Stomach (tissue), 9 donors: Measurements from ENCODE around the gene KMT5C. TPM values are rescaled to one million over a fixed set of nuclear protein-coding genes. Genes with fewer than 3 reads are reported as not detected.

Experiments
- DNase-seq, 2 donors: peaks; one replicate each; pipeline versions ENCODE4 v3.0.0 to v3.0.0-alpha.2; 2013 to 2019
- H3K27ac ChIP-seq, 5 donors: fragments of 200-600 bp in 4 of 5; sonication (generic) in 4 of 5; one replicate each; pipeline ENCODE4 v1.5.1; 2013 to 2019; ENCODE audit warnings: mild to moderate bottlenecking in 1 of 5, moderate library complexity in 1 of 5
- H3K27me3 ChIP-seq, 3 donors: fragments of 200-600 bp; sonication (generic); one replicate each; pipeline ENCODE4 v1.5.1; 2017 to 2019; ENCODE audit warnings: mixed run types in 1 of 3
- H3K36me3 ChIP-seq, 4 donors: fragments of 200-600 bp; sonication (generic); 1 replicate in 3 of 4; 2 replicates in 1 of 4; pipeline ENCODE4 v1.5.1; 2016 to 2019
- H3K4me1 ChIP-seq, 4 donors: fragments of 200-600 bp; sonication (generic); one replicate each; pipeline ENCODE4 v1.5.1; 2016 to 2019
- H3K4me3 ChIP-seq, 4 donors: fragments of 200-600 bp; sonication (generic) in 3 of 4; one replicate each; pipeline ENCODE4 v1.5.1; 2016 to 2019; ENCODE audit warnings: mild to moderate bottlenecking in 1 of 4
- H3K9me3 ChIP-seq, 4 donors: fragments of 200-600 bp; sonication (generic); one replicate each; pipeline ENCODE4 v1.5.1; 2016 to 2019
- CTCF ChIP-seq, 7 experiments: fragments of 450-650 bp in 4 of 7; fragments of 200-600 bp in 3 of 7; sonication (generic) in 3 of 7; IDR thresholded peaks; one replicate each; pipeline ENCODE4 v1.5.1; 2016 to 2019; ENCODE audit warnings: antibody characterized with exemption in 7 of 7, control low read depth in 2 of 7, mild to moderate bottlenecking in 1 of 7
- EP300 ChIP-seq: sonication (generic); formaldehyde crosslinking; IDR thresholded peaks from one replicate; pipeline ENCODE4 v1.6.1; 2017; ENCODE audit warnings: antibody characterized with exemption
- POLR2A ChIP-seq, 4 donors: fragments of 450-650 bp; IDR thresholded peaks; one replicate each; pipeline ENCODE4 v1.6.1; 2016; ENCODE audit warnings: antibody characterized with exemption in 4 of 4, control low read depth in 2 of 4, mild to moderate bottlenecking in 1 of 4, moderate library complexity in 1 of 4
- POLR2AphosphoS5 ChIP-seq, 3 donors: sonication (generic); formaldehyde crosslinking; IDR thresholded peaks; one replicate each; pipeline ENCODE4 v1.6.1; 2016; ENCODE audit warnings: antibody characterized with exemption in 3 of 3
- WGBS, 5 donors: extraction: QIAGEN DNeasy Blood & Tissue Kit in 3 of 5; methylation state at CpG; one replicate each; pipeline versions ENCODE4 v1.1.5 to v1.1.7; 2013 to 2018; 5-methylcytosine and 5-hydroxymethylcytosine counted together
- intact Hi-C: fragments of 100-400 bp; cut with DNase I; formaldehyde crosslinking; loops from one replicate; pipeline ENCODE4 v1.15.1; 2023; ENCODE audit warnings: low total_unique reads
- polyA plus RNA-seq, 3 donors: library from polyadenylated mRNA; stranded (reverse); fragments of 200-250 nt; gene quantifications; one replicate each; pipeline ENCODE4 v1.2.3, GENCODE V29; 2013
- total RNA-seq, 5 donors: library from RNA; depleted of rRNA; stranded (reverse); fragments of >200 nt; gene quantifications; one replicate each; pipeline versions ENCODE4 v1.1.0 to v1.2.3, GENCODE V29; 2014 to 2016
- donor health status: healthy with polysubstance abuse.
- donor health status: Bipolar disorder and iron deficiency.
- donor health status: healthy.

The KMT5C gene
- total and polyA plus RNA-seq, 8 donors = 2.7 to 122 (median 12.2) TPM

GRCh38 chr19:55316646-55317045, 23.0 kb upstream of the KMT5C start:
- Histone ChIP-seq H3K36me3 (no peaks in the 10 kb centered on the region), H3K27ac (no peak overlapping the region), H3K4me3 (no peak overlapping the region), H3K4me1 (no peaks in the 10 kb centered on the region), H3K27me3 (peaks cover 0 to 20% (median 3%) of the 10 kb centered on the region in 3 donors), H3K9me3 (no peaks in the 10 kb centered on the region)
- intact Hi-C loops = no loop called here
- no peak for TF ChIP-seq CTCF (IDR thresholded peaks at IDR 0.05)
- no peak for TF ChIP-seq POLR2AphosphoS5 (IDR thresholded peaks at IDR 0.05)
- no peak for TF ChIP-seq POLR2A (IDR thresholded peaks at IDR 0.05)
- no peak for TF ChIP-seq EP300
- no peak for DNase-seq
- 78 to 90% (median 89%) methylated on average over 8 of the region's 8 CpGs for WGBS, 5 donors

GRCh38 chr19:55319785-55320184, 19.9 kb upstream of the KMT5C start:
- WGBS, 5 donors = 16 to 26% (median 20%) methylated on average over 12 to 21 of the region's 21 CpGs
- peak in 1 of 2 donors; percentile 79 for DNase-seq
- intact Hi-C loops = no loop called here
- Histone ChIP-seq H3K27me3 (peaks cover 0 to 28% (median 3%) of the 10 kb centered on the region in 3 donors), H3K4me3 (no peak overlapping the region), H3K9me3 (no peaks in the 10 kb centered on the region), H3K27ac (no peak overlapping the region), H3K4me1 (peaks cover 0 to 11% (median 0%) of the 10 kb centered on the region in 4 donors), H3K36me3 (no peaks in the 10 kb centered on the region)
- TF ChIP-seq POLR2AphosphoS5 (IDR thresholded peaks at IDR 0.05) (no peak), POLR2A (IDR thresholded peaks at IDR 0.05) (no peak), CTCF (IDR thresholded peaks at IDR 0.05) (no peak), EP300 (no peak)

DNA sequence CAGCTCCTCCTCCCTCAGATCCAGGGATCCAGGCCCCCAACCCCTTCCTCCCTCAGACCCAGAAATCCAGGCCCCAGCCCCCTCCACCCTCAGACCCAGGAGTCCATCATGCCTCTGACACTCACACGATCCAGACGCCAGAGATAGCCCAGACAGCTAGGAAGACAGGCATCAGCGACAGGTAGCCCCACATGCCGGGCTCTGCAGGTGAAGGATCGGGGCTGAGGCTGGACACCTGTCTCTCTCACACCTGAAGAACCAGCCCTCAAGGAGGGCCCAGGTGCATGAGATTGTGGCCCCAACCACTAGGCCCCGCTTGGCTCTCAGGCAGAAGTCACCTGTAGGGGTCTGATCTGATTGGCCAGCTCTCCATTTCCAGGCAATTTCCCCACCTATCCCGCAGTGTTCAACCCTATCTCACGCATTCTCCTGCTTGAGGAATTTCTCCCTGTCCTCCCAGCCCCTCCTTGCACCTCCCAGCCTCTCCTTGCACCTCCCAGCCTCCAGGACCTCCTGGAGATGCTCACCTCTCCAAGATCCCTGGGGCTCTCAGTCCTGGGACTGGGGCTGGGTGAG, 18.7 kb upstream of the KMT5C start:
- Histone ChIP-seq H3K36me3 (no peaks in the 10 kb centered on the region), H3K9me3 (no peaks in the 10 kb centered on the region), H3K4me1 (peaks cover 0 to 11% (median 0%) of the 10 kb centered on the region in 4 donors), H3K27me3 (peaks cover 0 to 28% (median 3%) of the 10 kb centered on the region in 3 donors), H3K27ac (no peak overlapping the region), H3K4me3 (no peak overlapping the region)
- intact Hi-C loops = no loop called here
- no peak for DNase-seq
- WGBS, 5 donors = 81 to 91% (median 86%) methylated on average over 6 to 8 of the region's 8 CpGs
- TF ChIP-seq CTCF (IDR thresholded peaks at IDR 0.05) = no peak
- no peak for TF ChIP-seq POLR2AphosphoS5 (IDR thresholded peaks at IDR 0.05)
- no peak for TF ChIP-seq POLR2A (IDR thresholded peaks at IDR 0.05)

DNA sequence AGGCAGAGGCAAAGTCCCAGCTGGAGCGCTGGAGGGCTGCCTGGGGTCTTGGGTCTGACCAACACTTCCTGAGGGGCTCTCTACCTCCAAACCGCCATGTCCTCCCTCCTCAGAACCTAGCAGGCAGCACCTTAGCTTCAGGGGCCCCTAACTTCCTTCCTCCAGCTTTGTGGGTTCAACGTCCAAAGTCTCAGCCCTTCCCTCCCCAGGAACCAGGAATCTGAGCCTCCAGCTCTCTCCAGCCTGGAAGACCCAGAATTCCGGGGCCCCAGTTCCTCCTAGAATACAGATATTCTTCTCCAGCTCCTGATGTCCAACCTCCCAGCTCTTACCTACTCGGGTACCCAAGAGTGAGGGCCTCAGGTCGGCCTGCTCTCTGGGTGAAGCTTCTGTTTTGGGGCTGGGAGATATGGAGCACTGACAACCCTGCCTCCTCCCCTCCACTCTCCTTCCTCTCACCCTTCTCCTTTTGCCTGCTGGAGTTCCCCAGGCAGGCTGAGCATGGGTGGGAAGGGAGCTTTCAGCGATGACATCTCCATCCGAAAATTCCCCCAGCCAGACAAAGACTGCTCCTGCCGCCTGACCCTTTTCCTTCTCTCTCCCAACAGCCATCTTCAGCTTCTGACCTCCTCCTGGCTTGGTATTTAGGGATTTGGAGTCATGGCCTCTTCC, 18.1 kb upstream of the KMT5C start:
- TF ChIP-seq POLR2A (IDR thresholded peaks at IDR 0.05) (no peak), EP300 (no peak), CTCF (IDR thresholded peaks at IDR 0.05) (no peak), POLR2AphosphoS5 (IDR thresholded peaks at IDR 0.05) (no peak)
- intact Hi-C loops = no loop called here
- H3K9me3 ChIP-seq = no peaks in the 10 kb centered on the region
- H3K27ac ChIP-seq = no peak overlapping the region
- WGBS, 5 donors = 64 to 74% (median 72%) methylated on average over 7 to 9 of the region's 9 CpGs
- H3K36me3 ChIP-seq = no peaks in the 10 kb centered on the region
- no peak for DNase-seq
- H3K4me1 ChIP-seq = peaks cover 0 to 11% (median 0%) of the 10 kb centered on the region in 4 donors
- H3K4me3 ChIP-seq = no peak overlapping the region
- peaks cover 0 to 28% (median 3%) of the 10 kb centered on the region in 3 donors for H3K27me3 ChIP-seq
